WTC11 (cell line): ENCODE results near the gene YIF1A. TPM values are rescaled to one million over a fixed set of nuclear protein-coding genes. Genes with fewer than 3 reads are reported as not detected.

ENCODE experiments used
- ATAC-seq: fragments of 200-7000 bp; cut with Tn5 transposase; 2 replicates; pipeline ENCODE4 v1.10.0; 2021; ENCODE audit warnings: mild to moderate bottlenecking, moderate library complexity
- CTCF ChIA-PET: fragments of 300-600 bp; sonication (Branson Sonifier 250); formaldehyde crosslinking; loops from one replicate; lab custom pipeline; 2021; ENCODE audit warnings: antibody characterized with exemption; lab: Charles Lee
- POLR2A ChIA-PET: fragments of 350-600 bp; sonication (Branson Sonifier 250); formaldehyde crosslinking; loops from one replicate; lab custom pipeline; 2021; ENCODE audit warnings: antibody characterized with exemption; lab: Charles Lee
- DNase-seq: peaks from one replicate; pipeline ENCODE4 v3.0.0; 2021; ENCODE audit warnings: low spot score
- H3K27ac Mint-ChIP-seq: 2 replicates; pipeline ENCODE4 v1.8.0; 2021; ENCODE audit warnings: mixed read lengths
- H3K27me3 Mint-ChIP-seq: 2 replicates; pipeline ENCODE4 v1.8.0; 2021; ENCODE audit warnings: low read depth, mild to moderate bottlenecking, moderate library complexity, mixed read lengths
- H3K36me3 Mint-ChIP-seq: 2 replicates; pipeline ENCODE4 v1.8.0; 2021; ENCODE audit warnings: mixed read lengths
- H3K4me1 Mint-ChIP-seq: 2 replicates; pipeline ENCODE4 v1.8.0; 2022; ENCODE audit warnings: mixed read lengths
- H3K4me3 Mint-ChIP-seq: 2 replicates; pipeline ENCODE4 v1.8.0; 2021; ENCODE audit warnings: mild to moderate bottlenecking, moderate library complexity, mixed read lengths
- H3K9me3 Mint-ChIP-seq: 2 replicates; pipeline ENCODE4 v1.8.0; 2021; ENCODE audit warnings: mixed read lengths
- AFF4 ChIP-seq: sonication (generic); formaldehyde crosslinking; IDR thresholded peaks from 2 replicates; pipeline ENCODE4 v1.8.1; 2023; ENCODE audit warnings: mild to moderate bottlenecking, missing genetic modification reagents, borderline replicate concordance
- ARID4B ChIP-seq: sonication (generic); formaldehyde crosslinking; IDR thresholded peaks from 2 replicates; pipeline ENCODE4 v1.8.0; 2023; ENCODE audit warnings: missing genetic modification reagents, mild to moderate bottlenecking, borderline replicate concordance
- ATF2 ChIP-seq: sonication (generic); formaldehyde crosslinking; IDR thresholded peaks from 2 replicates; pipeline ENCODE4 v1.8.1; 2022; ENCODE audit warnings: low read depth, missing genetic modification reagents, borderline replicate concordance
- E2F1 ChIP-seq: sonication (generic); formaldehyde crosslinking; IDR thresholded peaks from 2 replicates; pipeline ENCODE4 v1.8.0; 2022; ENCODE audit warnings: mild to moderate bottlenecking, missing genetic modification reagents
- E2F5 ChIP-seq: sonication (generic); formaldehyde crosslinking; IDR thresholded peaks from 2 replicates; pipeline ENCODE4 v1.8.1; 2022; ENCODE audit warnings: mild to moderate bottlenecking, moderate library complexity, missing genetic modification reagents
- ELF4 ChIP-seq: sonication (generic); formaldehyde crosslinking; IDR thresholded peaks from 2 replicates; pipeline ENCODE4 v1.8.1; 2022; ENCODE audit warnings: low read depth, mild to moderate bottlenecking, moderate library complexity, missing genetic modification reagents
- ESRRA ChIP-seq: sonication (generic); formaldehyde crosslinking; IDR thresholded peaks from 2 replicates; pipeline ENCODE4 v1.8.1; 2022; ENCODE audit warnings: mild to moderate bottlenecking, missing genetic modification reagents, borderline replicate concordance
- HMGA2 ChIP-seq: fragments of 250-450 bp; sonication (Bioruptor Pico); IDR thresholded peaks from 2 replicates; pipeline ENCODE4 v1.4.0; 2021; ENCODE audit warnings: mild to moderate bottlenecking, moderate library complexity
- KAT7 ChIP-seq: sonication (generic); formaldehyde crosslinking; IDR thresholded peaks from 2 replicates; pipeline ENCODE4 v1.8.1; 2023; ENCODE audit warnings: missing genetic modification reagents, mild to moderate bottlenecking, borderline replicate concordance
- MXD4 ChIP-seq: fragments of 250-450 bp; sonication (Bioruptor Pico); IDR thresholded peaks from 2 replicates; pipeline ENCODE4 v1.8.0; 2021; ENCODE audit warnings: mild to moderate bottlenecking, moderate library complexity, borderline replicate concordance
- NFE2L1 ChIP-seq: sonication (generic); formaldehyde crosslinking; IDR thresholded peaks from 2 replicates; pipeline ENCODE4 v1.8.1; 2023; ENCODE audit warnings: missing genetic modification reagents
- NR3C1 ChIP-seq: sonication (generic); formaldehyde crosslinking; conservative IDR thresholded peaks from 2 replicates; pipeline ENCODE4 v1.8.1; 2023; ENCODE audit warnings: low read depth, mild to moderate bottlenecking, missing genetic modification reagents
- PRDM15 ChIP-seq: sonication (generic); formaldehyde crosslinking; IDR thresholded peaks from 2 replicates; pipeline ENCODE4 v1.8.0; 2022; ENCODE audit warnings: missing genetic modification reagents
- SMAD4 ChIP-seq: sonication (generic); formaldehyde crosslinking; IDR thresholded peaks from 2 replicates; pipeline ENCODE4 v1.8.0; 2022; ENCODE audit warnings: mild to moderate bottlenecking, missing genetic modification reagents
- ZNF232 ChIP-seq: sonication (generic); formaldehyde crosslinking; IDR thresholded peaks from 2 replicates; pipeline ENCODE4 v1.8.0; 2022; ENCODE audit warnings: mild to moderate bottlenecking, missing genetic modification reagents
- ZNF423 ChIP-seq: fragments of 250-450 bp; sonication (Bioruptor Pico); IDR thresholded peaks from 2 replicates; pipeline ENCODE4 v2.1.2; 2022; ENCODE audit warnings: mild to moderate bottlenecking, moderate library complexity
- ZNF671 ChIP-seq: fragments of 250-450 bp; sonication (Bioruptor Pico); IDR thresholded peaks from 2 replicates; pipeline ENCODE4 v1.8.0; 2021; ENCODE audit warnings: mild to moderate bottlenecking
- total RNA-seq: library from RNA; stranded (reverse); gene quantifications from 3 replicates; pipeline ENCODE4 v1.2.3, GENCODE V29; 2021

Gene YIF1A
- total RNA-seq, 1 experiment from 2014 or later, result 86.9 TPM

- TF ChIP-seq AFF4 (no peak), ZNF423 (CRISPR knock-in tag) (no peak), ZNF232 (CRISPR knock-in tag) (no peak), NR3C1 (no peak), PRDM15 (CRISPR knock-in tag) (no peak), E2F1 (no peak), ZNF671 (CRISPR knock-in tag) (no peak), E2F5 (CRISPR knock-in tag) (no peak)
Measured at GRCh38 chr11:66281776-66282467, 7.0 kb downstream of the YIF1A start (continued).

GRCh38 chr11:66281001-66281400, 7.9 kb downstream of the YIF1A start:
- TF ChIP-seq SMAD4 (CRISPR knock-in tag), result no peak
- no peak for TF ChIP-seq HMGA2
- ChIA-PET POLR2A (interaction anchor here (0.7 to 1.3 kb wide), 3 partner anchors 10 to 13 kb away, joined by 3 to 5 read pairs (median 5); partner anchors contain the start of genes RAB1B and TMEM151A), CTCF (interaction anchor here (1.0 to 3.5 kb wide), 6 partner anchors 9 to 58 kb away, joined by 3 to 36 read pairs (median 12); partner anchors contain the start of genes RAB1B, RIN1 and YIF1A)
- DNase-seq, result no peak
- no peak for ATAC-seq
- Mint-ChIP-seq H3K4me3 (no peak overlapping the region), H3K36me3 (0 out of 2 replicates have a peak, but pooled peaks cover under 1% of the 10 kb centered on the region), H3K4me1 (peaks cover 24% of the 10 kb centered on the region), H3K9me3 (no peaks in the 10 kb centered on the region), H3K27me3 (peaks cover 22% of the 10 kb centered on the region), H3K27ac (no peak overlapping the region)

- peaks cover 2% of the 10 kb centered on the region; the same call in 1 of the 2 replicates for H3K36me3 Mint-ChIP-seq
- CTCF ChIA-PET, result interaction anchor here (1.0 to 3.5 kb wide), 6 partner anchors 9 to 58 kb away, joined by 3 to 36 read pairs (median 12); partner anchors contain the start of genes RAB1B, RIN1 and YIF1A
- DNase-seq, result no peak
- no peak overlapping the region for H3K27ac Mint-ChIP-seq
- peaks cover 24% of the 10 kb centered on the region for H3K4me1 Mint-ChIP-seq
- no peak overlapping the region for H3K4me3 Mint-ChIP-seq
- no peak for ATAC-seq
- peaks cover 22% of the 10 kb centered on the region for H3K27me3 Mint-ChIP-seq
- POLR2A ChIA-PET, result interaction anchor here (0.8 to 1.3 kb wide), 3 partner anchors 10 to 13 kb away, joined by 3 to 5 read pairs (median 5); partner anchors contain the start of gene RAB1B
- no peaks in the 10 kb centered on the region for H3K9me3 Mint-ChIP-seq
- TF ChIP-seq KAT7 (CRISPR knock-in tag) (no peak), ARID4B (CRISPR knock-in tag) (no peak), ELF4 (CRISPR knock-in tag) (no peak), NFE2L1 (no peak), MXD4 (no peak), ESRRA (CRISPR knock-in tag) (no peak), ATF2 (CRISPR knock-in tag) (no peak)
Measured at GRCh38 chr11:66280428-66280827, 8.5 kb downstream of the YIF1A start.
